ENCODE results near the gene MCAT.

The MCAT gene

DNA sequence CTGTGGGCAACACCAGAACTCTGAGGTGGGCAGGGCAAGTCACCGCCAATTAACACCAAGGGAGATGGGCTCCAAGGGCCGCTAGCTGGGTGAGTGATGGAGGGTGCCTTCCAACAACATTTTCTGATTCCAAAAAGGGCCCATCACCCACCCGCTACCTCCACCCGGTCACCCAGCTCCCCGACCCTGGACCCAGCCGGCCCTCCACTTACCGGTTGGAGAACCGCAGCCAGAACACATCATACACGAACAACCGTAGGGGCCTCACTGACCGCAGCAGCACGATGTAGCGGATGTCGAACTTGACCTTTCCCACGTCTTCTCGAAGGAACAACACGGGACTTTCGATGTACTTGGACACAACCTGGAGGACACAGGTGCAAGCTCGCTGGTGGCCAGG, 29.0 kb upstream of the MCAT start:
- Histone ChIP-seq H3K9me3 (ENCODE audit: control extremely low read depth in 1 of 5, control insufficient read depth in 4 of 5, insufficient read depth in 2 of 5, low read depth in 1 of 5, low read length in 4 of 5) (no peaks in the 10 kb centered on the region), H3K27me3 (replicated peaks in 2 of 5; ENCODE audit: control insufficient read depth in 4 of 5, insufficient read depth in 5 of 5, low read length in 4 of 5) (no peaks in the 10 kb centered on the region), H3K36me3 (ENCODE audit: control insufficient read depth in 4 of 4, insufficient read depth in 4 of 4, low read length in 3 of 4) (peaks cover 7 to 92% (median 64%) of the 10 kb centered on the region in 4 experiments), H3K27ac (ENCODE audit: insufficient read depth in 1 of 2, low read depth in 1 of 2, low read length in 2 of 2, poor library complexity in 1 of 2, severe bottlenecking in 2 of 2) (no peak overlapping the region), H3K4me3 (ENCODE audit: control insufficient read depth in 1 of 7, extremely low read depth in 1 of 7, insufficient read depth in 4 of 7, low read depth in 2 of 7, low read length in 6 of 7) (no peak overlapping the region), H3K4me1 (ENCODE audit: control extremely low read depth in 1 of 4, control insufficient read depth in 4 of 4, insufficient read depth in 4 of 4, low read length in 3 of 4) (peaks cover 0 to 14% (median 12%) of the 10 kb centered on the region in 4 experiments)
- CTCF ChIA-PET = interaction anchor here (0.9 kb wide), 1 partner anchor 9 kb away, joined by 4 read pairs; no protein-coding TSS in a partner anchor
- POLR2A ChIA-PET = no interaction called here
- no peak for DNase-seq
- 92% methylated on average over 17 of the region's 19 CpGs for WGBS (ENCODE audit: insufficient coverage)

DNA sequence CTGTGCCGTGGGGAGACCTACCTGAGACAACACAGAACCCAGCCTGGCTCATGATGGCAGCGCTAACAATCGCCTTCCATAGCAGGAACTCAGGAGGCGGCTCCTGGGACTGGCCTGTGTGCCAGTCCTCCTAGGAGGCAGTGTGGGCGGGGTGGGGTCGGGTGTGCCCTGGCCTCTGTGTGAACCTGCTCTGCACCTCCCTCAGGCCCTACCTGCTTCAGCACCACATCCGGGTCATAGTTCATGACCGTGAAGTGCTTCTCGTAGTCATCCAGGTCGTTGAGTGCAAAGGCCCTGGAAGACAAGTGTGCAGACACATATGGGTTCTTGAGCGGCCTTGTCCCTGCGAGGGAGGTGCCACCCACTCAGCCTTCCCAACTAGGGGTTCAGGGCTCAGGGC, 28.4 kb upstream of the MCAT start:
- Histone ChIP-seq H3K4me3 (ENCODE audit: control insufficient read depth in 1 of 7, extremely low read depth in 1 of 7, insufficient read depth in 4 of 7, low read depth in 2 of 7, low read length in 6 of 7) (no peak overlapping the region), H3K4me1 (ENCODE audit: control extremely low read depth in 1 of 4, control insufficient read depth in 4 of 4, insufficient read depth in 4 of 4, low read length in 3 of 4) (peaks cover 0 to 14% (median 12%) of the 10 kb centered on the region in 4 experiments), H3K9me3 (ENCODE audit: control extremely low read depth in 1 of 5, control insufficient read depth in 4 of 5, insufficient read depth in 2 of 5, low read depth in 1 of 5, low read length in 4 of 5) (no peaks in the 10 kb centered on the region), H3K36me3 (ENCODE audit: control insufficient read depth in 4 of 4, insufficient read depth in 4 of 4, low read length in 3 of 4) (peaks cover 7 to 91% (median 64%) of the 10 kb centered on the region in 4 experiments), H3K27ac (ENCODE audit: insufficient read depth in 1 of 2, low read depth in 1 of 2, low read length in 2 of 2, poor library complexity in 1 of 2, severe bottlenecking in 2 of 2) (no peak overlapping the region), H3K27me3 (replicated peaks in 2 of 5; ENCODE audit: control insufficient read depth in 4 of 5, insufficient read depth in 5 of 5, low read length in 4 of 5) (no peaks in the 10 kb centered on the region)
- POLR2A ChIA-PET = no interaction called here
- 93% methylated on average over 11 of the region's 12 CpGs for WGBS (ENCODE audit: insufficient coverage)
- CTCF ChIA-PET = interaction anchor here (0.9 kb wide), 1 partner anchor 8 kb away, joined by 4 read pairs; no protein-coding TSS in a partner anchor
- no peak for DNase-seq

DNA sequence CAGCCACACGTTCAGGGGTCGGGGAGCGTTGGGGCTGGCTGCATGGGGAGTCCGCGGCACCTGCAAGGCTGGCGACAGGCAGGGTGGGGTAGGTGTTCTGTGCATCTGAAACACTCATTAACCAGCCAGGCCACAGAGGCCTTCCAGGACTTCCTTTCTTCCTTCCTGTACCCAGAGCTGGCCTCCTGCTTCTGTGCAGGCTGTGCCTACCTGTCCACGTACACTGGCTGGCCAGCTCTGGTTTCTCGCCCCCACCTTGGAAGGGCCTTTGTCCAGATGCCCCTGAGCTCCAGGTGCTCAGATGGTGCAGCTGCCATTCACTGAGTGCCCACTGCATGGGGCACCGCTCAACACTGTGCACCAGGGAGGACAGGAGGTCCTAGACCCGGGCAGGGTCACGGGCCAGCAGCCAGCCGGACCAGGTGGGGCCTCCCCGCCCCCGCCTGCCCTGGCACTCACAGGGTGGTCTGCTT, 27.9 kb upstream of the MCAT start:
- CTCF ChIA-PET = no interaction called here
- peaks cover 7 to 91% (median 64%) of the 10 kb centered on the region in 4 experiments for H3K36me3 ChIP-seq (ENCODE audit: control insufficient read depth in 4 of 4, insufficient read depth in 4 of 4, low read length in 3 of 4)
- WGBS (ENCODE audit: insufficient coverage) = 83% methylated on average over 11 of the region's 14 CpGs
- no peak overlapping the region for H3K27ac ChIP-seq (ENCODE audit: insufficient read depth in 1 of 2, low read depth in 1 of 2, low read length in 2 of 2, poor library complexity in 1 of 2, severe bottlenecking in 2 of 2)
- no peaks in the 10 kb centered on the region for H3K27me3 ChIP-seq (replicated peaks in 2 of 5; ENCODE audit: control insufficient read depth in 4 of 5, insufficient read depth in 5 of 5, low read length in 4 of 5)
- no peak overlapping the region for H3K4me3 ChIP-seq (ENCODE audit: control insufficient read depth in 1 of 7, extremely low read depth in 1 of 7, insufficient read depth in 4 of 7, low read depth in 2 of 7, low read length in 6 of 7)
- no peak for DNase-seq
- no peaks in the 10 kb centered on the region for H3K9me3 ChIP-seq (ENCODE audit: control extremely low read depth in 1 of 5, control insufficient read depth in 4 of 5, insufficient read depth in 2 of 5, low read depth in 1 of 5, low read length in 4 of 5)
- H3K4me1 ChIP-seq (ENCODE audit: control extremely low read depth in 1 of 4, control insufficient read depth in 4 of 4, insufficient read depth in 4 of 4, low read length in 3 of 4) = peaks cover 0 to 14% (median 12%) of the 10 kb centered on the region in 4 experiments
- POLR2A ChIA-PET = no interaction called here

DNA sequence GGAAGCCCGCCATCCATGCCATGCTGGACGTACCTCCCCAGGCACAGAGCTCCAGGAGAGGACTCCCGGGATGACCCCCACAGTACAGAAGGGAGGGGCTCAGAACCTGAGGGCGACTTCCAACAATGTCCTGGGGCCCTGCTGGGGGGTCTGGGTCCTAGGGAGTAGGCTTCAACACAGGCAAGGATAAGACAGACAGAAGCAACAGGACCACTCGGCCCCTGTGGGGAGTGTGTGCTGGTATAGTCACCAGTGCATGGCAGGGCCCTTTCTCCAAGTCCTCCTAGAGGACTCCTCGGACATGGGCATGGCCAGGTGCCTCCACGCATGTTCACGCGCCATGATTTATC, 26.9 kb upstream of the MCAT start:
- no peaks in the 10 kb centered on the region for H3K27me3 ChIP-seq (replicated peaks in 2 of 5; ENCODE audit: control insufficient read depth in 4 of 5, insufficient read depth in 5 of 5, low read length in 4 of 5)
- H3K4me3 ChIP-seq (ENCODE audit: control insufficient read depth in 1 of 7, extremely low read depth in 1 of 7, insufficient read depth in 4 of 7, low read depth in 2 of 7, low read length in 6 of 7) = no peak overlapping the region
- H3K4me1 ChIP-seq (ENCODE audit: control extremely low read depth in 1 of 4, control insufficient read depth in 4 of 4, insufficient read depth in 4 of 4, low read length in 3 of 4) = peaks cover 0 to 14% (median 13%) of the 10 kb centered on the region in 4 experiments
- no peaks in the 10 kb centered on the region for H3K9me3 ChIP-seq (ENCODE audit: control extremely low read depth in 1 of 5, control insufficient read depth in 4 of 5, insufficient read depth in 2 of 5, low read depth in 1 of 5, low read length in 4 of 5)
- no peak for DNase-seq
- H3K36me3 ChIP-seq (ENCODE audit: control insufficient read depth in 4 of 4, insufficient read depth in 4 of 4, low read length in 3 of 4) = peaks cover 7 to 83% (median 58%) of the 10 kb centered on the region in 4 experiments
- H3K27ac ChIP-seq (ENCODE audit: insufficient read depth in 1 of 2, low read depth in 1 of 2, low read length in 2 of 2, poor library complexity in 1 of 2, severe bottlenecking in 2 of 2) = no peak overlapping the region
- ChIA-PET CTCF (no interaction called here), POLR2A (no interaction called here)
- WGBS (ENCODE audit: insufficient coverage) = over 99% methylated on average over 9 of the region's 9 CpGs

DNA sequence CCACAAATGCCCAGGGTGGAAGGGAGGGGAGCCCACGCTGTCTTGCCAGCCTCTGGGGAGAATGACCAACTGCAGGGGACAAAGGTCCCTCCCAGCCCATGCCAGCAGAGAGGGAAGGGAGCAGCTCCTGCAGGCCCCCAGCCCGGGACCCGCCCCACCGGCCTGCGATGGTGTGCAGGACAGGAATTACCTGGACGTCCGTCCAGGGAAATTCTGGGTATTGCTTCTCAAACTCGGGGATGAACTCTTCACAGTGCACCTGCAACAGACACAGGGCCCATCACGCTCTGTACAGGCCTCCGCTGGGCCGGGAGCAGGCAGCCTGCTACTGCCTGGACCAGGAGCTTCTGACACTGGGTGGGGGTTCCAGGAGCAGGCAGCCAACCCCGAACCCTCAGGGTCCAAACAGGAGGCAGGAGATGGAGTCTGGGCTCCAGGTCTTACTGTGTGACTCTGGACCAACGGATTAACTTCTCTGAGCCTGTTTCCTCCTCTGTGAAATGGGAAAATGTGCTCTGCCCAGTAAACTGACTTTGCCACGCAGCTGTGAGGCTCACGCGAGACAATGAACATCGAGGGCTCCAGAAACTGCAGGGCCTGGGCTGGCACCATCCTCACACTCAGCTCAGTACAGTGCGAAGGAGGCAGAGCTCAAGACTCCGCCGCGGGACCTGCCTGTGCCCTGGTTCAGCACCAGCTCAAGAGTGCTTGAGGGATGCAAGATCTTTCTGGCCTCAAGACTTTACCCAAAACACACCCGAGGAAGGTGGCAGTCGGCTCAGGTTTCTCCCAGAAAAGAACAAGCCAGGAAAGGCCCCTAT, 26.3 kb upstream of the MCAT start:
- Histone ChIP-seq H3K9me3 (ENCODE audit: control extremely low read depth in 1 of 5, control insufficient read depth in 4 of 5, insufficient read depth in 2 of 5, low read depth in 1 of 5, low read length in 4 of 5) (no peaks in the 10 kb centered on the region), H3K4me3 (ENCODE audit: control insufficient read depth in 1 of 7, extremely low read depth in 1 of 7, insufficient read depth in 4 of 7, low read depth in 2 of 7, low read length in 6 of 7) (no peak overlapping the region), H3K27me3 (replicated peaks in 2 of 5; ENCODE audit: control insufficient read depth in 4 of 5, insufficient read depth in 5 of 5, low read length in 4 of 5) (no peaks in the 10 kb centered on the region), H3K36me3 (ENCODE audit: control insufficient read depth in 4 of 4, insufficient read depth in 4 of 4, low read length in 3 of 4) (peaks cover 7 to 77% (median 52%) of the 10 kb centered on the region in 4 experiments), H3K4me1 (ENCODE audit: control extremely low read depth in 1 of 4, control insufficient read depth in 4 of 4, insufficient read depth in 4 of 4, low read length in 3 of 4) (peaks cover 0 to 18% (median 17%) of the 10 kb centered on the region in 4 experiments), H3K27ac (ENCODE audit: insufficient read depth in 1 of 2, low read depth in 1 of 2, low read length in 2 of 2, poor library complexity in 1 of 2, severe bottlenecking in 2 of 2) (no peak overlapping the region)
- ChIA-PET POLR2A (no interaction called here), CTCF (interaction anchor here (0.7 to 1.3 kb wide), 2 partner anchors 11 to 22 kb away, joined by 3 to 4 read pairs; no protein-coding TSS in a partner anchor)
- no peak for DNase-seq
- WGBS (ENCODE audit: insufficient coverage) = 91% methylated on average over 19 of the region's 23 CpGs

DNA sequence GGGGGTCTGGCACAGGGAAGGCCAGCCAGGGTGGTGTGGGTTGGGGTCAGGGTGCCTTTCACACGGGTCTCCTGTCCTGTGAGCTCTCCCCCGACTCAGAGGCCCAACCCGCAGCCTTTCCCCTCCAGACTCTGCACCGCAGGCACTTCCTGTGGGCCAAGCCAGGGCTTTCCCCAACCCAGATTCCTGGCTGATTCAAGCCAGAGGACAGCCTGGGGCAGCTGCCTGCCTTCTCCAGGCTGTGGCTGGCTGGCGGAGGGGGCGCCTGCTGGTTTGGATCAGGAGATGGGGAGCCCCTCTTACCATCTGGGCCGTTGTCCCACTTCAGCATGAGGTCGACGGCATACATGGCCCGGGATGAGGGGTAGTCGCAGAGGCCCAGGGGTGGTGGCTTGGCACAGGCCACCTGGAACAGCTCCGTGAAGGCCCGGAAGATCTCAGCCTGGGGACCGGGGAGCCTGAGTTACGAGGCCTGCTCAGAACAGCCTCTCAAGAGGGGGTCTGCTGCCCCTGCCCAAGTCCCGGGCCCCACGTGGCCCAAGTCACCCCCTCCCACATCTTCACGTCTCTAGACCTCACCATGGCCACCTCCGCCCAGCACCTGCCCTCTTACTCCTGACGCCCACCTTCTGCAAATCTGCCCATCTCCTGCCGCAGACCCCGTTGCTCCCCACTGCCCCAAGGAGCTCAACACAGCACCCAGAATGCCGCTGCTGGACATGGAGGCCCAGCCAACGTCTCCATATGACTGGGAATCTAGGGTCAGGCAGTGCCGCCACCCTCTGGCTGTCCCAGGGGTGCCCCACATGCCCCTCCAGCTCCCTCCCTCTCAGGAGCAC, 25.5 kb upstream of the MCAT start:
- Histone ChIP-seq H3K36me3 (ENCODE audit: control insufficient read depth in 4 of 4, insufficient read depth in 4 of 4, low read length in 3 of 4) (peaks cover 7 to 69% (median 47%) of the 10 kb centered on the region in 4 experiments), H3K27ac (ENCODE audit: insufficient read depth in 1 of 2, low read depth in 1 of 2, low read length in 2 of 2, poor library complexity in 1 of 2, severe bottlenecking in 2 of 2) (no peak overlapping the region), H3K9me3 (ENCODE audit: control extremely low read depth in 1 of 5, control insufficient read depth in 4 of 5, insufficient read depth in 2 of 5, low read depth in 1 of 5, low read length in 4 of 5) (no peaks in the 10 kb centered on the region), H3K4me3 (ENCODE audit: control insufficient read depth in 1 of 7, extremely low read depth in 1 of 7, insufficient read depth in 4 of 7, low read depth in 2 of 7, low read length in 6 of 7) (no peak overlapping the region), H3K4me1 (ENCODE audit: control extremely low read depth in 1 of 4, control insufficient read depth in 4 of 4, insufficient read depth in 4 of 4, low read length in 3 of 4) (peaks cover 0 to 27% (median 26%) of the 10 kb centered on the region in 4 experiments), H3K27me3 (replicated peaks in 2 of 5; ENCODE audit: control insufficient read depth in 4 of 5, insufficient read depth in 5 of 5, low read length in 4 of 5) (no peaks in the 10 kb centered on the region)
- CTCF ChIA-PET = interaction anchor here (0.5 to 1.3 kb wide), 3 partner anchors 12 to 973 kb away, joined by 3 to 4 read pairs (median 3); no protein-coding TSS in a partner anchor
- no peak for DNase-seq
- WGBS (ENCODE audit: insufficient coverage) = 87% methylated on average over 21 of the region's 25 CpGs
- POLR2A ChIA-PET = no interaction called here
